Activated B cell treated with CpG ODN at 0.5 μM for 24 hours (primary cell): Measurements from ENCODE around the gene C17orf67. TPM values are rescaled to one million over a fixed set of nuclear protein-coding genes. Genes with fewer than 3 reads are reported as not detected.
A peak's percentile ranks its signal among the peaks of the same experiment; 100 is the strongest.

Experiments used
- ATAC-seq: fragments of 200-7000 bp; cut with Tn5 transposase; one replicate; pipeline ENCODE4 v1.10.0; 2021; ENCODE audit warnings: low read depth, mild to moderate bottlenecking, moderate library complexity
- CTCF ChIA-PET: fragments of 350-600 bp; sonication (Branson Sonifier 250); formaldehyde crosslinking; loops from one replicate; lab custom pipeline; 2021; ENCODE audit warnings: antibody characterized with exemption; lab: Charles Lee
- POLR2A ChIA-PET: fragments of 350-600 bp; sonication (Branson Sonifier 250); formaldehyde crosslinking; loops from one replicate; lab custom pipeline; 2021; ENCODE audit warnings: antibody characterized with exemption; lab: Charles Lee
- DNase-seq: peaks from one replicate; pipeline ENCODE4 v3.0.0; 2022
- H3K27ac Mint-ChIP-seq: one replicate; pipeline ENCODE4 v1.8.0; 2020; ENCODE audit warnings: mixed read lengths
- H3K27me3 Mint-ChIP-seq: one replicate; pipeline ENCODE4 v1.8.0; 2021; ENCODE audit warnings: mixed read lengths
- H3K36me3 Mint-ChIP-seq: one replicate; pipeline ENCODE4 v1.8.0; 2021; ENCODE audit warnings: low read depth, mixed read lengths
- H3K4me1 Mint-ChIP-seq: one replicate; pipeline ENCODE4 v1.8.0; 2021; ENCODE audit warnings: mixed read lengths
- H3K4me3 Mint-ChIP-seq: one replicate; pipeline ENCODE4 v1.8.0; 2020; ENCODE audit warnings: mild to moderate bottlenecking, mixed read lengths
- H3K9me3 Mint-ChIP-seq: one replicate; pipeline ENCODE4 v1.8.0; 2020; ENCODE audit warnings: mixed read lengths
- CTCF ChIP-seq: fragments of 200-600 bp; IDR thresholded peaks from one replicate; pipeline ENCODE4 v1.8.0; 2022; ENCODE audit warnings: antibody characterized with exemption, mild to moderate bottlenecking
- intact Hi-C: fragments of 100-400 bp; cut with micrococcal nuclease; formaldehyde crosslinking; loops from one replicate; pipeline ENCODE4 v1.15.1; 2024
- total RNA-seq: library from RNA; stranded (reverse); gene quantifications from 2 replicates; pipeline ENCODE4 v1.2.3, GENCODE V29; 2022

Gene C17orf67
- total RNA-seq, 1 donor from 2014 or later, result 4.0 TPM

- H3K9me3 Mint-ChIP-seq, result no peaks in the 10 kb centered on the region
- ATAC-seq, result peak; percentile 86
- H3K36me3 Mint-ChIP-seq, result peaks cover 2% of the 10 kb centered on the region
Observed at GRCh38 chr17:56819431-56820145, 14.1 kb downstream of the C17orf67 start.

GRCh38 chr17:56819030-56819429, 14.7 kb downstream of the C17orf67 start:
- Mint-ChIP-seq H3K27ac (no peak overlapping the region), H3K36me3 (peaks cover 2% of the 10 kb centered on the region), H3K27me3 (no peaks in the 10 kb centered on the region), H3K9me3 (no peaks in the 10 kb centered on the region), H3K4me3 (no peak overlapping the region), H3K4me1 (peaks cover 4% of the 10 kb centered on the region)
- ATAC-seq, result no peak
- ChIA-PET POLR2A (no interaction called here), CTCF (interaction anchor here (1.1 to 7.8 kb wide), 15 partner anchors 14 to 144 kb away, joined by 3 to 112 read pairs (median 5); partner anchors contain the start of genes COIL and DGKE)
- intact Hi-C loops, result loop anchor here (1.0 to 2.0 kb wide), 3 partner anchors 14 to 296 kb away; partner anchors contain the start of gene C17orf67
- TF ChIP-seq CTCF, result no peak
- DNase-seq, result no peak

More at GRCh38 chr17:56819431-56820145, 14.1 kb downstream of the C17orf67 start:
- H3K27me3 Mint-ChIP-seq, result no peaks in the 10 kb centered on the region
- no peak for TF ChIP-seq CTCF
- ChIA-PET CTCF (interaction anchor here (0.6 to 7.8 kb wide), 27 partner anchors 9 to 144 kb away, joined by 3 to 112 read pairs (median 4); partner anchors contain the start of genes COIL and DGKE), POLR2A (interaction anchor here (0.9 kb wide), 1 partner anchor 120 kb away, joined by 4 read pairs; no protein-coding TSS in a partner anchor)
- H3K27ac Mint-ChIP-seq, result no peak overlapping the region
- H3K4me1 Mint-ChIP-seq, result peaks cover 4% of the 10 kb centered on the region
- intact Hi-C loops, result loop anchor here (1.0 to 2.0 kb wide), 3 partner anchors 14 to 295 kb away; partner anchors contain the start of gene C17orf67
- no peak overlapping the region for H3K4me3 Mint-ChIP-seq
- peak; percentile 38 for DNase-seq

- Mint-ChIP-seq H3K27ac (no peak overlapping the region), H3K9me3 (no peaks in the 10 kb centered on the region), H3K4me3 (no peak overlapping the region), H3K4me1 (peaks cover 4% of the 10 kb centered on the region), H3K36me3 (no peaks in the 10 kb centered on the region), H3K27me3 (no peaks in the 10 kb centered on the region)
- ChIA-PET CTCF (interaction anchor here (7.8 kb wide), 1 partner anchor 124 kb away, joined by 112 read pairs; no protein-coding TSS in a partner anchor), POLR2A (interaction anchor here (1.2 kb wide), 1 partner anchor 97 kb away, joined by 3 read pairs; the partner anchor contains the start of gene TRIM25)
- DNase-seq (no peak), ATAC-seq (no peak)
- TF ChIP-seq CTCF, result no peak
- intact Hi-C loops, result no loop called here
Observed at GRCh38 chr17:56817066-56817465, 16.7 kb downstream of the C17orf67 start.

- no peak for TF ChIP-seq CTCF
- peaks cover 4% of the 10 kb centered on the region for H3K4me1 Mint-ChIP-seq
- no peaks in the 10 kb centered on the region for H3K9me3 Mint-ChIP-seq
- H3K27ac Mint-ChIP-seq, result no peak overlapping the region
- no peak overlapping the region for H3K4me3 Mint-ChIP-seq
- ChIA-PET POLR2A (no interaction called here), CTCF (interaction anchor here (7.8 kb wide), 1 partner anchor 126 kb away, joined by 112 read pairs; no protein-coding TSS in a partner anchor)
- ATAC-seq (no peak), DNase-seq (no peak)
- H3K27me3 Mint-ChIP-seq, result no peaks in the 10 kb centered on the region
- intact Hi-C loops, result no loop called here
- no peaks in the 10 kb centered on the region for H3K36me3 Mint-ChIP-seq
Observed at GRCh38 chr17:56815711-56816110, 18.0 kb downstream of the C17orf67 start.

GRCh38 chr17:56812901-56813388, 20.8 kb downstream of the C17orf67 start:
- Mint-ChIP-seq H3K27ac (no peak overlapping the region), H3K4me3 (no peak overlapping the region), H3K9me3 (no peaks in the 10 kb centered on the region), H3K4me1 (no peaks in the 10 kb centered on the region), H3K36me3 (no peaks in the 10 kb centered on the region), H3K27me3 (no peaks in the 10 kb centered on the region)
- ATAC-seq, result no peak
- TF ChIP-seq CTCF, result no peak
- DNase-seq, result no peak
- intact Hi-C loops, result no loop called here
- POLR2A ChIA-PET, result no interaction called here
- CTCF ChIA-PET, result no interaction called here
